ENCODE data around the gene DERL2.
A peak's percentile ranks its signal among the peaks of the same experiment; 100 is the strongest.

DERL2 gene

DNA sequence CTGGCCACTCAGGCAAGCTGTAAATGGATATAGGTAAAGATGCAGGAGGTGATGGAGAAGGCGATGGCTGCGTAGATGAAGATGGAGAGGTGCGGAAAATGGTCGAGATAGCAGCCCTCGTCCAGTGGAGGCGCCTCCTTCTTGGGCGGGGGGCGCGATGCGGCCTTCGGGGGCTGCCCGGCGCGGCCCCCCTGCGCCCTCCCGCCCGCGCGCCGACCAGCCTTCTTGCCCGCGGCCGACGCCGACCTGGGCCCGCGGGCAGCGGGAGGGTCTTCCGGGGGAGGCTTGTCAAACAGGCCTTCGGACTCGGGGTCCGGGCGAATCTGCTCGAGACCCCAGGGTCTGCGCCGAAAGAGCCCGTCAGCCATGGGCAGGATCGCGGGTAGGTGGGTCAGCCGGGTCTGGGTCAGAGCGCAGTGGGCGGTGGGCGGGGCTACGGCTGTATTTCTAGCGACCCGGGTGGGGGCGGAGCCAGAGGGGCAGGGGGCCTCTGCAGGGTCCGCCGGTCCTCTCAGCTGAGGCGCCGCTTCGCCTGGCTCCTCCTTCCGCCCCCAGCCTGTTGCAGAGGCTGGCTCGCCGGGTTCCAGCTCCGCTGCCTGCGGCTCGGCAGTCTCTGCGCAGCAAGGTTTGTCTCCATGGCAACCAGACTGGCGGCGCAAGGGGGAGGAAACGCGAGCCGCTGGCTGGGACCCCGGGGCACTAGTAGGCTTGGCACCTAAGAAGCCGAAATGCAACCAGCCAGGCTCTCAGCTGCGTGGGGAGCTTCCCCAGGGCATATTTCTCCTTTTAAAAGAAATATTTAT lies 14.8 kb upstream of the DERL2 start:
- peak; percentile 88 for DNase-seq

DNA sequence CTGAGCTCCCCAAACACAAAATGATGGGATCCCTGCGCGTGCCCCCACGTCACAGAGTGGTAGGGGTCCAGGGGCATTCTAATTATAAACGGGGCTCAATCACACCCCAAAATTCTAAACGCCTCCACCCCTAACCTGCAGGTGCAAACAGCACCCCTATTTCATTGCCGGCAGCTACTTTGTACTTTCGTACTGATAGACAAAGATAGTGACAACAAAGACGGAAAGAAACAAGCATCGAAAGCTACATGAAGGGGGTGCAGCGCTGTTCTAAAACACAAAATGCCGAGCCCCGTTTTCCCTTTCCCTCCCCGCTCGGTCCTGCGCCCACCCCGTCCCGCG lies 14.2 kb upstream of the DERL2 start:
- peak; percentile 18 for DNase-seq

GRCh38 chr17:5499476-5500231 lies 13.7 kb upstream of the DERL2 start:
- DNase-seq = peak; percentile 9

DNA sequence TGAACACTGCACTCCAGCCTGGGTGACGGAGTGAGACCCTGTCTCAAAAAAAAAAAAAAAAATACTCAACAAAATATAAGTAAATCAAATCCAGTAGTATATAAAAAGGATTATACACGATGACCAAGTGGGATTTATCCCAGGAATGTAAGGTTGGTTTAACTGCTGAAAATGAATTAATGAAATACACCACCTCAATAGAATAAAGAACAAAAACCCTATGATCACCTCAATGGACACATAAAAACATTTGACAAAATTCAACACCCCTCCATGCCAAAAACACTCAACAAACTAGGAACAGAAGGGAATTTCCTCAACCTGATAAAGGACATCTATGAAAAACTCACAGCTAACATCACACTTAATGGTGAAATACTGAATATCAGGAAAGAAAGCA lies 7.0 kb upstream of the DERL2 start:
- no peak for DNase-seq

DNA sequence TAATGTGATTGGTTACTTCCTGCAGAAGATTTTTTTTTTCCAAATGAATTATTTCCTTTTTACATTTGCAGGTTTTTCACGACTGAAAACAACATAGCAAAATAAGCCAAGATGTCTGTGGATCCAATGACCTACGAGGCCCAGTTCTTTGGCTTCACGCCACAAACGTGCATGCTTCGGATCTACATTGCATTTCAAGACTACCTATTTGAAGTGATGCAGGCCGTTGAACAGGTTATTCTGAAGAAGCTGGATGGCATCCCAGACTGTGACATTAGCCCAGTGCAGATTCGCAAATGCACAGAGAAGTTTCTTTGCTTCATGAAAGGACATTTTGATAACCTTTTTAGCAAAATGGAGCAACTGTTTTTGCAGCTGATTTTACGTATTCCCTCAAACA lies 2.8 kb upstream of the DERL2 start:
- no peak for DNase-seq

DNA sequence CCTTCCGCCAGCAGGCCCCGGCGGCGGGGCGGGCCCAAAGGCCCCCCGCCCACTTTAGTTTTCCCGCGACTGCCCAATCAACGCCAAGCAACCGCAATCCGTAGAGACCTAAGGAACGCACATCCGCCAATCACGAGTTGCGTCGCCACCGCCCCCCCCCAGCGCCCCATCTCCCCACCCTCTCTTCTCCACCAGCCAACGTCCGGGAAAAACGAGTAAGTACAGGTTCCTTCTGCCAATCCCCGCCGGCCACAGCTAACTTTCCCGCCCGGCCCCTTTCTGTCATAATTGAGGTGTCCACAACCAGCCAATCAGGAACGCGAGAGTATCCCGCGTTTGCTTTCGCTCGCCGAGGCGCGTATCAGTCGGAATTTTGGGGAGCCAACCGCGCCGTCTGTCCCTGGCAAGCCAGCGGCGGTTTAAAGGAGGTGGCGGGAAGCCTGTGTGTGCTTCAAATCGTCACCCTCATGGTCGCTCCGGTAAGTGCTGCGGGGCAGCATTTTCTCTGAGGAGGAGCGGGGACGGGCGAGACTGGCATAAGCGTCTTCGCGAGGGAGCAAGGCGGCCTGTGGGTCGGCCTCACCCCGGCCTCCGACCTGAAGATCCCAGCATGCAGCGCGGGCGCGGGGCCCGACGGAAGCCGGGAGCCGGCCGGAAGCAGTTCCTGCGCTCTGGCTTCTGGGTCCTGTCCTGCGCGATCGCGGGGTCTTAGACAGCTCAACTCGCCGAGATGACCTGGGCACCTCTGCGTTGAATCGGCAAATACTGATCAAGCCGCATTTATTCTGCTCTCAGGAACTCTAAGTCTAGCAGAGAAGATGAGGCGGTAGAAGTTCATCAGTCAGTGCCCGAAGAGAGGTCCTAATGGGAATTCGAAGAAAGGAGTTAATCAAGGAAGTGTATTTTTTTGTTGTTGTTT lies 487 bp upstream of the DERL2 start, which contains the start of gene MIS12:
TSS of gene MIS12 (plus strand) at position 361 of the 919 bp plus-strand sequence. CDS start 2,297 bp downstream, outside the sequence.
- DNase-seq = peak; percentile 96

GRCh38 chr17:5481451-5481850 lies 4.5 kb downstream of the DERL2 start:
- no peak for DNase-seq

GRCh38 chr17:5480962-5481361 lies 5.0 kb downstream of the DERL2 start:
- DNase-seq = no peak

GRCh38 chr17:5478992-5479391 lies 7.0 kb downstream of the DERL2 start:
- no peak for DNase-seq

DNA sequence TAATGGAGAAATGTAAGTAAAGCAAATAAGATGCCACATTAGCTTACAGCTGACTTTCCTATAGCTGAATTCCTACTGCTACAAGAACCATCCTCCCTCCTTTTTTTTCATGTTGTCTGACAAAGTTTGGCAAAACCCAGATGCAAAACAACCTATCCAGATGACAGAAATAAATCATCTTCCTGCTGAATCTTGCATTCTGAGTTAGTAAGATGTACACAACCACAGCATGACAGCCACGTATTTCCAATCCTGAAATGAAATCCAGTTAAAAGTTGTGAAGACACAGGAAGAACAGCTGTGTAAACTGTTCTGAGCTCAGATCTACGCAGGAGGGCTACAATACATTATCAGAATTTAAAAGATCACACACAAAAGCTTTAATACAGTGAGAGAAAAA lies 12.1 kb downstream of the DERL2 start:
- DNase-seq = no peak

DNA sequence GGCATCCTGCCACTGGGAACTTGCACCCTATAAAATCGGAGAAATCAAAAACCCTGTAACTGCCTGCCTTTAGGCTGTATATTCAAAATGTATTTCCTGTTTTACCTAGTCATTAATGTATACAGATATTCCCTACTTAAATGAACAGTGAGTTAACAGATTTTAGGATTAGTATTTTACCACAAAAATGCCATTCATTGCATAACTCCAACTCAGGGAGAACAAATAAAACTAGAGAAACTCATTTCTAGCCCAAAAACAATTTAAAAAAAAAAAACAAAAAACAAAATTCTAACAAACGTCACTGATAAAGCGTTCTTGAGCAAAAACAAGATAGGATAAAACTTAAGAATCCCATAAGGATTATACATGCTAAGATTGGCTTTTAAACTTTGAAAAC lies 13.5 kb downstream of the DERL2 start:
- no peak for DNase-seq

DNA sequence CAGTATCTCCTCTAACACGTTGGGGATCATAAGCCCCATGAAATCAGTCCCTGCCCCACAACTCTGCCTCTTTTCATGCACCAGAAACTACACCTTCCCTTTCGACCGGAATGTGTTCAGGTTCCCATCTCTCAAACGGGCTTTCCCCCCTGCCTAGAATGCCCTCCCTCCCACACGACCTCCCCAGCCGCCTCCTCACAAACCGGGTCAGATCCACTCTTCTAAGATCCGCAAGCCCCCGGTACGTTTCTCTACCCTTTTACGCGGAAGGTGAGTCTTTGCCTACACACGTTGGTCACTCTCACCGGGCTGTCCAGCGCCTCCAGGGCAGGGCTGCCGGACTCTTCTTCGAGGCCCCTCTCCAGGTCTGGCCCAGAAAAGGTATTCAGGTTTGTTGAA lies 17.9 kb downstream of the DERL2 start:
- peak; percentile 4 for DNase-seq

- DNase-seq = no peak
Observed at GRCh38 chr17:5467416-5467815, 18.6 kb downstream of the DERL2 start.

GRCh38 chr17:5466295-5466694 lies 19.7 kb downstream of the DERL2 start:
- DNase-seq = no peak

DNA sequence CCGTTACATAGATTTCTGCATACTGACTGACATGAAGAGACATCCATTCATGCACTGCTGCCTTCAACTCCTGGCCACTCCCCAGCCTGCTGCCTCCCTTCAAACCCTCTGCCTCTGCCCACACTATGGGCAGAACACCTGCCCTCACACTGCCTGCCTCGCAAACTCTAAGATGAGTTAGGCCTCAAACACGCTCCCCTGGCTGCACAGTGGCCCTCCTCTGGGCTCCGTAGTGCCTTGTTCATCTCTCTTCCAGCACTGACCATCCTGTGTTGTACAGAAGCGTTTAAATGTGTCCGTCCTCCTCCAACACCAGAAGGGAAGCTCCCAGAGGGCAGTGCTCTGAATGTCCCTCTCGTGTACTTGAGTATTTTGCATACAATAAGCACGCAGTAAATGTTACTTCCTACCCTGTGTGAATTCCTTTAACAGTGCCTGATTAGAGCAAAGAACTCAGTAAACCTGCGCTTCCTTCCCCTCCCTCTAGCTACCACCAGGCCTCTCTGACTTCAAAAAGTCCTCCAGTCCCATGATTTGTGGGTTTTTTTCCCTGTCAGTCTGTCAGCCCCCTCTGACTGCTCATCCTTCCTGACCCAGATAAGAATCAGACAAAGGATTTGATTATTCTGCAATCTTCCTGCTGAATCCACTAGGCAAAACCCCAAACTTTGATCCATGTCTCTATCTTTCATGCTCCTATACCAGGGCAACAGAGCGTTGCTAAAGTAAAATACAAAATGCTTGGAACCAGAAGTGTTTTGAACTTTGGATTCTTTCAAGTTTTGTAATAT lies 21.1 kb downstream of the DERL2 start:
- no peak for DNase-seq

DNA sequence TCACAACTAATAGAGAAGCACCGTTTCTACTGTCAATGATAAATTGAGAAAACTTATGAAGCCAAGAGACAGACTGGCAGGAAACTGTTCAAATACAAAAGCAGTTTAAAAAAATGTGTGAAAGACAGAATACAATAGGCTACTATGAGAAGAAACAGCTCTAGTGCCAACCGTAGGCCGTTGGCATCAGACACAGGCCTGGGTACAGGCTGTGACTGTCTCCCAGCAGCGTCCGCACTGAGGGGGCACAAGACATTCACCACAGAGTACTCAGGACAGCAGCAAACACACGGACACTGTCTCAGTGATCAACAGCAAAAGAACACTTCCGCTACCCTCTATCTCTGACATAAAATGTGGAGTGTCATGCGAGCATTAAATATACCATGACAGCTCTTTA lies 39.2 kb downstream of the DERL2 start:
- DNase-seq = no peak

- no peak for DNase-seq
Observed at GRCh38 chr17:5444209-5444608, 41.8 kb downstream of the DERL2 start.

- no peak for DNase-seq
Observed at GRCh38 chr17:5443728-5444127, 42.2 kb downstream of the DERL2 start.

- DNase-seq = no peak
Observed at GRCh38 chr17:5439446-5439764, 46.6 kb downstream of the DERL2 start.

DNA sequence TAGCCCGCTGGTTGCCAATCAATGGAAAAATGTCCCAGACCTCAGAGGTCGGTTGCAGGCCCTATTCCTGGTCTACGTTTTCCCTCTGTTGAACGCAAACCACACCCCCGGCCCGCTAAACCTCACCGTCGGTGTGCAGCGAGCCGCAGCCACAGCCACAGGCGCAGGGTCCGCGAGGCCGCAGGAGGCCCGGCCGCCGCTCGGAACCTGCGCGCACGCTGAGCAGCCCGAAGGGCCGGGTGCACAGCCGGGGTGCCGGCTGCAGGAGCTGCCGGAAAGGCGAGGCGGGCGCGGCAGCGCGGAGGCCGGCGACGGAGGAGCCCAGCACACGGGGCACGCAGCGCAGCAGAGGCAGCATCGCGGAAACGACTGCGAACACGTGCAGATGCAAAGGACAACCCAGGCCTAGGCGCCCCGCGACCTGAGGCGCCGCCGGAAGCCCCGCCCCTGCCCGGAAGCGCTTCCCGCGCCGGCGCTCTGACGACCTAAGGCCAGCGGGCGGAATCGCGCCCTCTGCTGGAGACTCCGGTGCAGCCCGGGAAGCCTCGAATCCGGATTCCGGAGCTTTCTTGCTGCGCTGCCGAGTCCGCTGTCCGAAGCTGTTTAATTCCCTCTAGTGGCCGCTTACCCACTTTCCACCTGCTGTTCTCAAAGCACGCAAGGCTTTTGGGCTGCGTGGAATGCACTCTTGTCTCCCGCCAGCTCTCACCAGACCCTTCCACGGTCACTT lies 47.1 kb downstream of the DERL2 start, which contains the start of gene C1QBP:
TSS of gene C1QBP (minus strand) at position 440 of the 730 bp plus-strand sequence. CDS start at position 358, 82 bp downstream.
- DNase-seq = peak; percentile 77

GRCh38 chr17:5437721-5438317 lies 48.2 kb downstream of the DERL2 start:
- no peak for DNase-seq

Data from NCI-H1092 treated with DMSO at 0.1 percent for 48 hours (cell line).